Prostate gland (tissue), 2 donors: ENCODE results near the gene NCOA6. TPM values are rescaled to one million over a fixed set of nuclear protein-coding genes. Genes with fewer than 3 reads are reported as not detected.

Source experiments
- DNase-seq: peaks from one replicate; pipeline ENCODE4 v3.0.0-alpha.2; 2019; ENCODE audit warnings: low spot score
- H3K27ac ChIP-seq, 2 donors: fragments of 200-600 bp; sonication (generic); 2 replicates each; pipeline ENCODE4 v1.5.1; 2017 to 2019
- H3K27me3 ChIP-seq: fragments of 200-600 bp; sonication (generic); replicated peaks from 2 replicates; pipeline ENCODE4 v1.5.1; 2019; ENCODE audit not compliant: insufficient read depth
- H3K36me3 ChIP-seq, 2 donors: fragments of 200-600 bp; sonication (generic); 1 replicate in 1 of 2; 2 replicates in 1 of 2; pipeline versions ENCODE4 v1.5.1 to v1.8.1; 2017 to 2019
- H3K4me1 ChIP-seq: fragments of 200-600 bp; sonication (generic); replicated peaks from 2 replicates; pipeline ENCODE4 v1.5.1; 2019
- H3K4me3 ChIP-seq, 2 donors: fragments of 200-600 bp; sonication (generic); 2 replicates each; pipeline ENCODE4 v1.5.1; 2017 to 2019
- H3K9me3 ChIP-seq: fragments of 200-600 bp; sonication (generic); 2 replicates; pipeline ENCODE4 v1.5.1; 2017
- POLR2A ChIP-seq: fragments of 450-650 bp; IDR thresholded peaks from one replicate; pipeline ENCODE4 v1.6.1; 2016; ENCODE audit warnings: antibody characterized with exemption, mild to moderate bottlenecking
- POLR2AphosphoS5 ChIP-seq: sonication (generic); formaldehyde crosslinking; IDR thresholded peaks from one replicate; pipeline ENCODE4 v1.6.1; 2017; ENCODE audit warnings: antibody characterized with exemption
- WGBS: methylation state at CpG from one replicate; pipeline ENCODE4 v1.1.5; 2018; 5-methylcytosine and 5-hydroxymethylcytosine counted together
- intact Hi-C: fragments of 100-400 bp; cut with DNase I; formaldehyde crosslinking; loops from one replicate; pipeline ENCODE4 v1.14.2; 2022
- total RNA-seq, 2 donors: library from RNA; depleted of rRNA; stranded (reverse); fragments of >200 nt; gene quantifications; one replicate each; pipeline ENCODE4 v1.1.0, GENCODE V29; 2016
- TF ChIP-seq, protein P1 (sequence below), 4 experiments: fragments of 200-600 bp in 2 of 4; fragments of 450-650 bp in 2 of 4; sonication (generic) in 2 of 4; IDR thresholded peaks; 1 replicate in 3 of 4; 2 replicates in 1 of 4; pipeline ENCODE4 v1.5.1; 2016 to 2019; ENCODE audit warnings: antibody characterized with exemption in 4 of 4, mild to moderate bottlenecking in 2 of 4, moderate library complexity in 2 of 4

The NCOA6 gene
- total RNA-seq, 2 donors from 2014 or later: 19.6 to 43.7 TPM

DNA sequence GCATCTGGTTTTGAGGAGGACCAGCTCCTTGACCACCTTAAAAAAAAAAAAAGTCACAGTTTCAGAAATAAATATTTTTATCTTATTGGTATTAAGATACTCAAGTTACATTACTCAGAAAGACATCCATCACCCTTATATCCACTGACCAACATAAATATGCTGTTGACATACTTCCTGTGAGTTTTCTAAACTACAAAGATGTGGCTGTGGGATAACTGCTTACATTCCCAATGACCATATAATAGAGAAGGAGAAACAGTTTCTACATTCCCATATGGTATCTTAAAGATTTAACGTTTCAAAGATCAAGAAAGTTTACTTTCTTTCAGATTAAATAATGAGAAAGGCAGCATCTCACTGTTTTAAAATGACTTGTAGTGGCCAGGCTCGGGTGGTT lies 75.0 kb downstream of the NCOA6 start:
- Histone ChIP-seq H3K4me3 (no peak overlapping the region), H3K36me3 (peaks cover 6 to 18% of the 10 kb centered on the region in 2 donors), H3K9me3 (no peaks in the 10 kb centered on the region), H3K27ac (no peak overlapping the region), H3K27me3 (no peaks in the 10 kb centered on the region), H3K4me1 (no peaks in the 10 kb centered on the region)
- 63% methylated on average over 2 of the region's 2 CpGs for WGBS
- DNase-seq: no peak
- TF ChIP-seq POLR2A (no peak), POLR2AphosphoS5 (no peak)
- TF ChIP-seq, protein P1, sequence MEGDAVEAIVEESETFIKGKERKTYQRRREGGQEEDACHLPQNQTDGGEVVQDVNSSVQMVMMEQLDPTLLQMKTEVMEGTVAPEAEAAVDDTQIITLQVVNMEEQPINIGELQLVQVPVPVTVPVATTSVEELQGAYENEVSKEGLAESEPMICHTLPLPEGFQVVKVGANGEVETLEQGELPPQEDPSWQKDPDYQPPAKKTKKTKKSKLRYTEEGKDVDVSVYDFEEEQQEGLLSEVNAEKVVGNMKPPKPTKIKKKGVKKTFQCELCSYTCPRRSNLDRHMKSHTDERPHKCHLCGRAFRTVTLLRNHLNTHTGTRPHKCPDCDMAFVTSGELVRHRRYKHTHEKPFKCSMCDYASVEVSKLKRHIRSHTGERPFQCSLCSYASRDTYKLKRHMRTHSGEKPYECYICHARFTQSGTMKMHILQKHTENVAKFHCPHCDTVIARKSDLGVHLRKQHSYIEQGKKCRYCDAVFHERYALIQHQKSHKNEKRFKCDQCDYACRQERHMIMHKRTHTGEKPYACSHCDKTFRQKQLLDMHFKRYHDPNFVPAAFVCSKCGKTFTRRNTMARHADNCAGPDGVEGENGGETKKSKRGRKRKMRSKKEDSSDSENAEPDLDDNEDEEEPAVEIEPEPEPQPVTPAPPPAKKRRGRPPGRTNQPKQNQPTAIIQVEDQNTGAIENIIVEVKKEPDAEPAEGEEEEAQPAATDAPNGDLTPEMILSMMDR (IDR thresholded peaks at IDR 0.05): no peak
- intact Hi-C loops: no loop called here

DNA sequence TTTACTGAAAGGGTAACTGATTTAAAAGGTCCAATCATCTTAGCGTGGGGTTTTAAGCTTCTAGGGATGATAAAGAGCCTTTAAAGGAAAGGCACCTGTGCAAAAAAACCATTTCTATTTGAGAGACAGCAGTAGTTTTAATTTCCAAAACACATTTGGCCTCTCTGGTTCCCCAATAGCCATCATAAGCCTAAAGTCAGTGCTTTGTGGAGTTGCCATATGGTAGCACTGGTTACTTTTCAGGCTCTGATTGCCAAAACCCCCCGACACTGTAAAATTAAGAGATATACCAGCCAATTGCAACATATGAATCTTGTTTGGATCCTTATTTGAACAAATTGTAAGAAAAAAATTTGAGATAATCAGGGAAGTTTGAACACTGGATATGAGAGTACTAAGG lies 76.7 kb downstream of the NCOA6 start:
- Histone ChIP-seq H3K36me3 (peaks cover 6 to 18% of the 10 kb centered on the region in 2 donors), H3K27ac (no peak overlapping the region), H3K27me3 (no peaks in the 10 kb centered on the region), H3K4me3 (no peak overlapping the region), H3K4me1 (no peaks in the 10 kb centered on the region), H3K9me3 (no peaks in the 10 kb centered on the region)
- WGBS: 88% methylated on average over 2 of the region's 2 CpGs
- TF ChIP-seq POLR2AphosphoS5: no peak
- TF ChIP-seq, protein P1 (IDR thresholded peaks at IDR 0.05): no peak
- no peak for TF ChIP-seq POLR2A
- intact Hi-C loops: no loop called here
- no peak for DNase-seq

DNA sequence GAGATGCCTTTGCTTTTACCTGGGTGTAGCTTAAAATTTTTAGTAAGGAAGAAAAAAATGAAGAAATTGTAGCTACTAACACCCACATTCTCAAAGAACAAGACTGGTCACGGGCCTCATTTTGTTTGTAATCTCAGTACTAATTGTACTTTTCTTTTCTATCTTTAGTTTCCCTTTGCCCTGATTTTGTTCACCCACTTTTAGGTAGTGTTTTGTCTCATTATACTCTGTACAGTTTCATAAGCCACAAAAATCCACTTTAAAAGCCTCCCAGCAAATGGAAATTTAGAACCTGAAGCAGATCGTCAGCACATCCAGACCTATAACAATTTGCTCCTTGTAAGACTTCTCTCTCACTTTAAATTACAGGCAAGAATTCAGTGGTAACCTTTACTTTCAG lies 78.0 kb downstream of the NCOA6 start:
- peaks cover 11 to 27% of the 10 kb centered on the region in 2 donors for H3K36me3 ChIP-seq
- no peak for TF ChIP-seq POLR2A
- TF ChIP-seq, protein P1 (IDR thresholded peaks at IDR 0.05): no peak
- no peak for TF ChIP-seq POLR2AphosphoS5
- H3K4me1 ChIP-seq: no peaks in the 10 kb centered on the region
- no peak overlapping the region for H3K4me3 ChIP-seq
- no peak for DNase-seq
- H3K9me3 ChIP-seq: no peaks in the 10 kb centered on the region
- intact Hi-C loops: no loop called here
- H3K27ac ChIP-seq: no peak overlapping the region
- no peaks in the 10 kb centered on the region for H3K27me3 ChIP-seq
- WGBS: 66% methylated on average over 2 of the region's 2 CpGs

DNA sequence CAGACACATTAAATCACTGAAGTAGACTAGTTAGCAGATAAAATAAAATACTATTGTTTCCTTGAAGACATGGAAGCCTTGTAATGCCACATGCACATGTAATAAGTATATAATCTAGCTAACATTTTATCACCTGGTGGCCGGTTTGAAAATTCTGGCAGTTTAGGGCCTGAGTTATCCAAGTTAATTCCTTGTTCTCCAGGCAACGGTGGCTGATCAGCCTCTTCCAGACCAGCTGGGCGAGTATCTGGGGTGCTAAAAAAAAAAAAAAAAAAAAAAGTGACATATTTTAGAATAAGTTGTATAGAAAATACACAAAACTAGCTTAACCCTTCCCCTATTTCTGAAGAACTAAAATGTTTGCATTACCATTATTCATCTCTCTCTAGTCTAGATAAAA lies 78.8 kb downstream of the NCOA6 start:
- 71% methylated on average over 3 of the region's 3 CpGs for WGBS
- no peak overlapping the region for H3K27ac ChIP-seq
- no peaks in the 10 kb centered on the region for H3K9me3 ChIP-seq
- no peaks in the 10 kb centered on the region for H3K27me3 ChIP-seq
- H3K4me1 ChIP-seq: no peaks in the 10 kb centered on the region
- peaks cover 11 to 35% of the 10 kb centered on the region in 2 donors for H3K36me3 ChIP-seq
- TF ChIP-seq, protein P1 (IDR thresholded peaks at IDR 0.05): no peak
- TF ChIP-seq POLR2A (no peak), POLR2AphosphoS5 (no peak)
- DNase-seq: no peak
- no peak overlapping the region for H3K4me3 ChIP-seq
- intact Hi-C loops: no loop called here

DNA sequence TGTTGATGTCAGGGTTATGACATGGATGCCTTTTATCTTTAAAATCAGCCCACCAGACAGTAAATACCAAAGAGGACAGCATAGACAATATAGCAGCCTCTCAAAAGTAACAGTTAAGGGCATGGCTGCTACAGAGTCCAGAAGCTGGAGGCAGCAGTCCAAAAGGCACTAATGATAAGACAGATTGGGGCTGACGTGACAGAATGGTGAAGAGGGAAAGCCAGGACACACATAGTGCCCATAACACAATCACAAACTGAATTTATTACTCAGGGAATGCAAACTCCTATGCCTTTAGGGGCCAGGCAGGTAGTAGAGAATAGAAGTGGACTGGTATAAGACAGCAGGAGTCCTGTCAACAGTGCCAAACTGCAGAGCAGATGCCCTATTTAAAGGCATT lies 80.6 kb downstream of the NCOA6 start:
- Histone ChIP-seq H3K27me3 (no peaks in the 10 kb centered on the region), H3K27ac (no peak overlapping the region), H3K36me3 (peaks cover 8 to 31% of the 10 kb centered on the region in 2 donors), H3K4me3 (no peak overlapping the region), H3K9me3 (no peaks in the 10 kb centered on the region), H3K4me1 (no peaks in the 10 kb centered on the region)
- DNase-seq: no peak
- no peak for TF ChIP-seq POLR2A
- TF ChIP-seq, protein P1 (IDR thresholded peaks at IDR 0.05): no peak
- no peak for TF ChIP-seq POLR2AphosphoS5
- WGBS: 57% methylated on average over 1 of the region's 1 CpG
- intact Hi-C loops: no loop called here
